Ectodermal cell (in vitro differentiated cells): ENCODE measurements around the gene DEFB121.
"Not testable (repeated sequence)": the region's sequence is repeated elsewhere in the genome, so short reads cannot be mapped to it uniquely, and the experiment has no call there.

Experiments
- H3K27ac ChIP-seq: 2 replicates; pipeline ENCODE4 v1.7.0; 2013; ENCODE audit warnings: mild to moderate bottlenecking, low read depth, low read length; ENCODE audit not compliant: insufficient read depth, poor library complexity, severe bottlenecking
- H3K27me3 ChIP-seq: 2 replicates; pipeline ENCODE4 v1.7.0; 2013; ENCODE audit warnings: mild to moderate bottlenecking, low read length; ENCODE audit not compliant: insufficient read depth, control insufficient read depth, poor library complexity, severe bottlenecking
- H3K36me3 ChIP-seq: one replicate; pipeline ENCODE4 v1.7.0; 2013; ENCODE audit warnings: low read length; ENCODE audit not compliant: control insufficient read depth, insufficient read depth
- H3K4me1 ChIP-seq: one replicate; pipeline ENCODE4 v1.7.0; 2013; ENCODE audit warnings: low read length; ENCODE audit not compliant: control insufficient read depth, insufficient read depth
- H3K4me3 ChIP-seq: 2 replicates; pipeline ENCODE4 v1.7.0; 2013; ENCODE audit warnings: low read depth, low read length, control low read depth; ENCODE audit not compliant: insufficient read depth
- H3K9me3 ChIP-seq: 2 replicates; pipeline ENCODE4 v1.7.0; 2013; ENCODE audit warnings: mild to moderate bottlenecking, low read length, moderate library complexity; ENCODE audit not compliant: control insufficient read depth
- WGBS, 2 experiments: methylation state at CpG; one replicate each; pipeline ENCODE4 v1.1.7; 2013; ENCODE audit warnings: missing lambda C conversion rate in 2 of 2; 5-methylcytosine and 5-hydroxymethylcytosine counted together

Gene DEFB121

DNA sequence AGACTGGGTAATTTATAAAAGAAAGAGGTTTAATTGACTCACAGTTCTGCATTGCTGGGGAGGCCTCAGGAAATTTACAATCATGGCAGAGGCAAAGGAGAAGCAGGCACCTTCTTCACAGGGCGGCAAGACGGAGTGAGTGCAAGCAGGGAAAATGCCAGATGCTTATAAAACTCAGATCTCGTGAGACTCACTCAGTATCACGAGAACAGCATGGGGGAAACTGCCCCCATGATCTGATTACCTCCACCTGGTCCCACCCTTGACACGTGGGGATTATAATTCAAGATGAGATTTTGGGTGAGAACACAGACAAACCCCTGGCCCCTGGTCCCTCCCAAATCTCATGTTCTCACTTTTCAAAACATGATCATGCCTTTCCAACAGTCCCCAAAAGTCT is 41.7 kb downstream of the DEFB121 start:
- 56 to 61% methylated on average over 5 of the region's 5 CpGs for WGBS, 2 experiments
- not testable (repeated sequence) for H3K4me3 ChIP-seq, H3K9me3 ChIP-seq, H3K27ac ChIP-seq, H3K27me3 ChIP-seq, H3K36me3 ChIP-seq, H3K4me1 ChIP-seq

DNA sequence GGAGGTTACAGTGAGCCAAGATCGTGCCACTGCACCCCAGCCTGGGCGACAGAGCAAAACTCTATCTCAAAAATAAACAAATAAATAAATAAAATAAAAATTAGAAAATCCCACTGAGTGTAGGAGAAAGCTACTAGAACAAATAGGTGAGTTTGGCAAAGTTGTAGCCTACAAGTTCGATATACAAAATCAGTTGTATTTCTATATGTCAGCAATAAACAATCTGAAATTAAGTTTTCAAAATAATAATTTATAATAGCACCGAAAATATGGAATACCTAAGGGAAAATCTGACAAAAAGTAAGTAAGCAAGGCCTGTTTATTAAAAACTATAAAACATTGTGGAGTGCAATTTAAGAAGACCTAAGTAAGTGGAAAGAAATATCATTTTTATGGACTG is 42.7 kb downstream of the DEFB121 start:
- Histone ChIP-seq H3K9me3 (peaks cover 6% of the 10 kb centered on the region), H3K27me3 (no peaks in the 10 kb centered on the region), H3K27ac (no peak overlapping the region), H3K36me3 (no peaks in the 10 kb centered on the region), H3K4me1 (no peaks in the 10 kb centered on the region), H3K4me3 (no peak overlapping the region)
- WGBS, 2 experiments, result 60 to 69% methylated on average over 1 to 2 of the region's 4 CpGs

DNA sequence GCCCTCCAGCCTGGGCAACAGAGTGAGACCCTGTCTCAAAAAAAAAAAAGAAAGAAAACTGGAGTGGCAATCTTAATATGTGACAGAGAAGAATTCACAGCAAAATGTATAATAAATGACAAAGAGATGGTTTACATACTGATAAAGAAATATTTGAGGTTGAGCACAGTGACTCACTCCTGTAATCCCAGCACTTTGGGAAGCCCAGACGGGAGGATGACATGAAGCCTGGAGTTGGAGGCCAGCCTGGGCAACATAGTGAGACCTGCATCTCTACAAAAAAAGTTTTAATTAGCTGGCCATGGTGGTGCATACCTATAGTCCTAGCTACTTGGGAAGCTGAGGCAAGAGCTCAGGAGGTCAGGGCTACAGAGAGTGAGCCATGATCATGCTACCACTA is 50.0 kb downstream of the DEFB121 start:
- 52 to 61% methylated on average over 1 of the region's 1 CpG for WGBS, 2 experiments
- Histone ChIP-seq H3K4me1 (no peaks in the 10 kb centered on the region), H3K36me3 (no peaks in the 10 kb centered on the region), H3K27ac (no peak overlapping the region), H3K9me3 (peaks cover 16% of the 10 kb centered on the region), H3K27me3 (no peaks in the 10 kb centered on the region), H3K4me3 (no peak overlapping the region)
